ENCODE data around the gene NTM. TPM values are rescaled to one million over a fixed set of nuclear protein-coding genes. Genes with fewer than 3 reads are reported as not detected.

NTM gene
- polyA plus RNA-seq, 1 donor, result 10.4 TPM

GRCh38 chr11:131373095-131373725 lies 2.8 kb downstream of the NTM start:
- no peak for DNase-seq

- DNase-seq, result no peak
Measured at GRCh38 chr11:131373756-131374155, 3.3 kb downstream of the NTM start.

- no peak for DNase-seq
Measured at GRCh38 chr11:131375421-131375820, 5.0 kb downstream of the NTM start.

GRCh38 chr11:131375915-131376314 lies 5.5 kb downstream of the NTM start:
- DNase-seq, result no peak

- no peak for DNase-seq
Measured at GRCh38 chr11:131378931-131379330, 8.5 kb downstream of the NTM start.

GRCh38 chr11:131385763-131386390 lies 15.5 kb downstream of the NTM start:
- no peak for DNase-seq

- DNase-seq, result no peak
Measured at GRCh38 chr11:131386408-131386807, 16.0 kb downstream of the NTM start.

- no peak for DNase-seq
Measured at GRCh38 chr11:131388030-131388429, 17.6 kb downstream of the NTM start.

- no peak for DNase-seq
Measured at GRCh38 chr11:131389582-131389981, 19.2 kb downstream of the NTM start.

GRCh38 chr11:131391176-131391575 lies 20.8 kb downstream of the NTM start:
- DNase-seq, result no peak

GRCh38 chr11:131392528-131393255 lies 22.3 kb downstream of the NTM start:
- no peak for DNase-seq

GRCh38 chr11:131393691-131394090 lies 23.3 kb downstream of the NTM start:
- no peak for DNase-seq

- DNase-seq, result no peak
Measured at GRCh38 chr11:131397675-131398074, 27.3 kb downstream of the NTM start.

- DNase-seq, result no peak
Measured at GRCh38 chr11:131402040-131402439, 31.6 kb downstream of the NTM start.

GRCh38 chr11:131404010-131404409 lies 33.6 kb downstream of the NTM start:
- DNase-seq, result no peak

GRCh38 chr11:131408025-131408640 lies 37.7 kb downstream of the NTM start:
- DNase-seq, result no peak

GRCh38 chr11:131409345-131409744 lies 38.9 kb downstream of the NTM start:
- no peak for DNase-seq

- DNase-seq, result no peak
Measured at GRCh38 chr11:131411636-131412035, 41.2 kb downstream of the NTM start.

- DNase-seq, result no peak
Measured at GRCh38 chr11:131412061-131412460, 41.6 kb downstream of the NTM start.

- DNase-seq, result no peak
Measured at GRCh38 chr11:131413217-131413616, 42.8 kb downstream of the NTM start.

GRCh38 chr11:131418189-131418588 lies 47.8 kb downstream of the NTM start:
- no peak for DNase-seq

GRCh38 chr11:131421066-131421855 lies 50.8 kb downstream of the NTM start:
- no peak for DNase-seq

GRCh38 chr11:131422029-131422428 lies 51.6 kb downstream of the NTM start:
- no peak for DNase-seq
